ENCODE data around the gene HMSD. TPM values are rescaled to one million over a fixed set of nuclear protein-coding genes. Genes with fewer than 3 reads are reported as not detected.

HMSD gene
- total RNA-seq, 1 experiment from 2014 or later, result 3.0 TPM

DNA sequence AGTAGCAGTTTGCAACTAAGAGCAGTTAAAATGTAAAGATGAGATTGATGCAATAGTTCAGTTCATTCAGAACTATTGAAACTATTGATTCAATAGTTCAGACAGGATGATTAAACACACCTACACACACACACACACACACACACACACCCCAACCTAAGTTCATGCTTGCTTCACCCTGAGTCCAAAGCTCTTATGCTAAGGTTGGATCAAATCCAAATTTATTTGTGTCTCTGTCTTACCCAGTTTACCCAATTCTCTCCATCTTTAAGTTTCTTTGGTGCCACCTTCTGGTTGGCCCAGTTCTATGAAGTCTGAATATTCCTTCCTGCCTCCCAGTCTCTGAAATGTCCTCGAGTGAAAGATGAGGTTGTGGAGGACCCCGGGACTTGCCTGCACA, 25.9 kb downstream of the HMSD start:
- POLR2A ChIA-PET, result no interaction called here

DNA sequence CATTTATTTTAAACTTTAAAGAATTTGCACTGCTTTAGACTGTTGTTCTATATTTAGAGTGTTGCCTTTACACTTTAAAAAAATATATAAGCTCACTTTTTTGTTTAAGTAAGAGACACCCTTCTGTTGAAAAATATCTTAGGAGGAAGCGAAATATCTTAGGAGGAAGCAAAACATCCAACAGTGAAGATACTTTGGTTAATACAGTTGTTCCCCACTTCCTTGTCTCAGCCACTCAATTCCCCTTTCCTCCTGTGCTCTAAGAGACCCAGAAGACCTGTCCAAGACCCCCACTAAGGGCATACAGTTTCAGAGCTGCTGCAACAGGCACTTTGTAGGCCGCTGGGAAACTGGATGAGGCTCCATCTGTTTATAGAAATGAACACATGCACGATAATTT, 26.5 kb downstream of the HMSD start:
- no peak for DNase-seq (ENCODE audit: low spot score)
- no peak for ATAC-seq
- H3K4me3 Mint-ChIP-seq, result no peak overlapping the region
- peaks cover 18% of the 10 kb centered on the region for H3K4me1 Mint-ChIP-seq
- H3K9me3 Mint-ChIP-seq, result no peaks in the 10 kb centered on the region
- no peaks in the 10 kb centered on the region for H3K36me3 Mint-ChIP-seq
- ChIA-PET CTCF (interaction anchor here (1.2 to 2.5 kb wide), 3 partner anchors 9 to 39 kb away, joined by 3 to 11 read pairs (median 5); no protein-coding TSS in a partner anchor), POLR2A (no interaction called here)
- TF ChIP-seq GRHL2 (CRISPR knock-in tag; IDR thresholded peaks at IDR 0.05; ENCODE audit: insufficient replicate concordance, severe bottlenecking) (no peak), TP53 (CRISPR knock-in tag; IDR thresholded peaks at IDR 0.05) (no peak), FOXK1 (CRISPR knock-in tag; IDR thresholded peaks at IDR 0.05) (no peak)
- peaks cover 86% of the 10 kb centered on the region for H3K27me3 Mint-ChIP-seq (ENCODE audit: low read depth)
- H3K27ac Mint-ChIP-seq, result no peak overlapping the region

More for the DNA sequence above, 25.9 kb downstream of the HMSD start:
- H3K4me3 Mint-ChIP-seq, result no peak overlapping the region
- H3K9me3 Mint-ChIP-seq, result no peaks in the 10 kb centered on the region
- no peaks in the 10 kb centered on the region for H3K36me3 Mint-ChIP-seq
- no peak for DNase-seq (ENCODE audit: low spot score)
- no peak overlapping the region for H3K27ac Mint-ChIP-seq
- peaks cover 83% of the 10 kb centered on the region for H3K27me3 Mint-ChIP-seq (ENCODE audit: low read depth)
- CTCF ChIA-PET, result interaction anchor here (1.2 to 2.5 kb wide), 3 partner anchors 10 to 38 kb away, joined by 3 to 11 read pairs (median 5); no protein-coding TSS in a partner anchor
- ATAC-seq, result no peak
- TF ChIP-seq, protein P1, sequence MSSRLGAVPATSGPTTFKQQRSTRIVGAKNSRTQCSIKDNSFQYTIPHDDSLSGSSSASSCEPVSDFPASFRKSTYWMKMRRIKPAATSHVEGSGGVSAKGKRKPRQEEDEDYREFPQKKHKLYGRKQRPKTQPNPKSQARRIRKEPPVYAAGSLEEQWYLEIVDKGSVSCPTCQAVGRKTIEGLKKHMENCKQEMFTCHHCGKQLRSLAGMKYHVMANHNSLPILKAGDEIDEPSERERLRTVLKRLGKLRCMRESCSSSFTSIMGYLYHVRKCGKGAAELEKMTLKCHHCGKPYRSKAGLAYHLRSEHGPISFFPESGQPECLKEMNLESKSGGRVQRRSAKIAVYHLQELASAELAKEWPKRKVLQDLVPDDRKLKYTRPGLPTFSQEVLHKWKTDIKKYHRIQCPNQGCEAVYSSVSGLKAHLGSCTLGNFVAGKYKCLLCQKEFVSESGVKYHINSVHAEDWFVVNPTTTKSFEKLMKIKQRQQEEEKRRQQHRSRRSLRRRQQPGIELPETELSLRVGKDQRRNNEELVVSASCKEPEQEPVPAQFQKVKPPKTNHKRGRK (CRISPR knock-in tag; IDR thresholded peaks at IDR 0.05; ENCODE audit: borderline replicate concordance), result 0 out of 2 replicates have a peak, but pooled peaks have one; percentile 60
- TF ChIP-seq, protein P2, sequence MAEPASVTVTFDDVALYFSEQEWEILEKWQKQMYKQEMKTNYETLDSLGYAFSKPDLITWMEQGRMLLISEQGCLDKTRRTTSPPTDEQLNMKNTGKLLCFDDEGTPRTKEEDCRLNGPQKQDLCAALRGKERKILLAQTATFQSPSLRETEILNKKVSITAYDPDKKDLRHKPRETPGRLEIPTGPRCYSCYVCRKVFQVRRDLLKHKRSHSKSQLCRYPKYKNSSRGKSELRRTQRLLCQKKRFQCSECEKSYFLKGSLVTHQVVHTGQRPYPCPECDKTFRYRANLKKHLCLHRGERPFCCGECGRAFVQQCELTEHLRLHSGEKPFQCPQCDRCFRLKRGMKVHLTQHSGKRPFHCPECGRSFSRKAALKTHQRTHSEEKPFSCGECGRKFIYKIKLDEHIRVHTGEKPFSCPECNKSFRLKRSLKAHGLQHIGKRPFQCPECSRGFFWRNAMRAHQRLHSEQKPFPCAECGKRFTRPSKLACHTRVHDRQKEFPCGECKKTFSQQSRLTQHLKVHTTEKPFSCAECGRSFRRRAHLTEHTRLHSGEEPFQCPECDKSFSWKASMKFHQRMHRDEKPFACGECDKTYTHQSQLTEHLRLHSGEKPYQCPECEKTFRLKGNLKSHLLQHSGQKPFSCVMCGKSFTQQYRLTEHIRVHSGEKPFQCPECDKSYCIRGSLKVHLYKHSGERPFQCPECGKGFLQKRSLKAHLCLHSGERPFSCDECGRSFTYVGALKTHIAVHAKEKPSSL (CRISPR knock-in tag; conservative IDR thresholded peaks at IDR 0.05), result no peak
- H3K4me1 Mint-ChIP-seq, result peaks cover 15% of the 10 kb centered on the region

DNA sequence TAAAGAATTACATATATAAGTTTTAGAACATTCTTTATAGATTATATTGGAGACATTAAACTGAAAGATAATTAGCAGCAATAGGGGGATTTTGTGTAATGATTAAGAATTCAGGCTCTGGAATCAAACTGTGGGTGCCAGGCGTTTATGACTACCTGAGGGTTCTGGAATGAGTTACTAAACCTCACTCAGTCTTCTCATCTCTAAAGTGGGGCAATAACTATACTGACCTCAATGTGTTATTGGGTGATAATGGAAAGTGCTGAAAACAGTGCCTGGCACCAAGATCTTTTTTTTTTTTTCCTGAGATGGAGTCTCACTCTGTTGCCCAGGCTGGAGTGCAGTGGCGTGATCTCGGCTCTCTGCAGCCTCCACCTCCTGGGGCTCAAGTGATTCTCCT, 27.9 kb downstream of the HMSD start:
- ChIA-PET CTCF (interaction anchor here (1.7 to 2.5 kb wide), 2 partner anchors 14 kb away, joined by 3 to 11 read pairs; no protein-coding TSS in a partner anchor), POLR2A (interaction anchor here (0.6 kb wide), 1 partner anchor 62 kb away, joined by 5 read pairs; no protein-coding TSS in a partner anchor)
- Mint-ChIP-seq H3K4me1 (peaks cover 9% of the 10 kb centered on the region), H3K27ac (no peak overlapping the region), H3K9me3 (no peaks in the 10 kb centered on the region), H3K27me3 (ENCODE audit: low read depth) (peaks cover 88% of the 10 kb centered on the region), H3K36me3 (no peaks in the 10 kb centered on the region), H3K4me3 (no peak overlapping the region)
- no peak for ATAC-seq
- TF ChIP-seq, protein P3, sequence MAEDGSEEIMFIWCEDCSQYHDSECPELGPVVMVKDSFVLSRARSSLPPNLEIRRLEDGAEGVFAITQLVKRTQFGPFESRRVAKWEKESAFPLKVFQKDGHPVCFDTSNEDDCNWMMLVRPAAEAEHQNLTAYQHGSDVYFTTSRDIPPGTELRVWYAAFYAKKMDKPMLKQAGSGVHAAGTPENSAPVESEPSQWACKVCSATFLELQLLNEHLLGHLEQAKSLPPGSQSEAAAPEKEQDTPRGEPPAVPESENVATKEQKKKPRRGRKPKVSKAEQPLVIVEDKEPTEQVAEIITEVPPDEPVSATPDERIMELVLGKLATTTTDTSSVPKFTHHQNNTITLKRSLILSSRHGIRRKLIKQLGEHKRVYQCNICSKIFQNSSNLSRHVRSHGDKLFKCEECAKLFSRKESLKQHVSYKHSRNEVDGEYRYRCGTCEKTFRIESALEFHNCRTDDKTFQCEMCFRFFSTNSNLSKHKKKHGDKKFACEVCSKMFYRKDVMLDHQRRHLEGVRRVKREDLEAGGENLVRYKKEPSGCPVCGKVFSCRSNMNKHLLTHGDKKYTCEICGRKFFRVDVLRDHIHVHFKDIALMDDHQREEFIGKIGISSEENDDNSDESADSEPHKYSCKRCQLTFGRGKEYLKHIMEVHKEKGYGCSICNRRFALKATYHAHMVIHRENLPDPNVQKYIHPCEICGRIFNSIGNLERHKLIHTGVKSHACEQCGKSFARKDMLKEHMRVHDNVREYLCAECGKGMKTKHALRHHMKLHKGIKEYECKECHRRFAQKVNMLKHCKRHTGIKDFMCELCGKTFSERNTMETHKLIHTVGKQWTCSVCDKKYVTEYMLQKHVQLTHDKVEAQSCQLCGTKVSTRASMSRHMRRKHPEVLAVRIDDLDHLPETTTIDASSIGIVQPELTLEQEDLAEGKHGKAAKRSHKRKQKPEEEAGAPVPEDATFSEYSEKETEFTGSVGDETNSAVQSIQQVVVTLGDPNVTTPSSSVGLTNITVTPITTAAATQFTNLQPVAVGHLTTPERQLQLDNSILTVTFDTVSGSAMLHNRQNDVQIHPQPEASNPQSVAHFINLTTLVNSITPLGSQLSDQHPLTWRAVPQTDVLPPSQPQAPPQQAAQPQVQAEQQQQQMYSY (CRISPR knock-in tag; IDR thresholded peaks at IDR 0.05), result no peak
- TF ChIP-seq EMX1 (CRISPR knock-in tag; IDR thresholded peaks at IDR 0.05), result no peak
- TF ChIP-seq CREM (CRISPR knock-in tag; IDR thresholded peaks at IDR 0.05), result no peak
- TF ChIP-seq, protein P4, sequence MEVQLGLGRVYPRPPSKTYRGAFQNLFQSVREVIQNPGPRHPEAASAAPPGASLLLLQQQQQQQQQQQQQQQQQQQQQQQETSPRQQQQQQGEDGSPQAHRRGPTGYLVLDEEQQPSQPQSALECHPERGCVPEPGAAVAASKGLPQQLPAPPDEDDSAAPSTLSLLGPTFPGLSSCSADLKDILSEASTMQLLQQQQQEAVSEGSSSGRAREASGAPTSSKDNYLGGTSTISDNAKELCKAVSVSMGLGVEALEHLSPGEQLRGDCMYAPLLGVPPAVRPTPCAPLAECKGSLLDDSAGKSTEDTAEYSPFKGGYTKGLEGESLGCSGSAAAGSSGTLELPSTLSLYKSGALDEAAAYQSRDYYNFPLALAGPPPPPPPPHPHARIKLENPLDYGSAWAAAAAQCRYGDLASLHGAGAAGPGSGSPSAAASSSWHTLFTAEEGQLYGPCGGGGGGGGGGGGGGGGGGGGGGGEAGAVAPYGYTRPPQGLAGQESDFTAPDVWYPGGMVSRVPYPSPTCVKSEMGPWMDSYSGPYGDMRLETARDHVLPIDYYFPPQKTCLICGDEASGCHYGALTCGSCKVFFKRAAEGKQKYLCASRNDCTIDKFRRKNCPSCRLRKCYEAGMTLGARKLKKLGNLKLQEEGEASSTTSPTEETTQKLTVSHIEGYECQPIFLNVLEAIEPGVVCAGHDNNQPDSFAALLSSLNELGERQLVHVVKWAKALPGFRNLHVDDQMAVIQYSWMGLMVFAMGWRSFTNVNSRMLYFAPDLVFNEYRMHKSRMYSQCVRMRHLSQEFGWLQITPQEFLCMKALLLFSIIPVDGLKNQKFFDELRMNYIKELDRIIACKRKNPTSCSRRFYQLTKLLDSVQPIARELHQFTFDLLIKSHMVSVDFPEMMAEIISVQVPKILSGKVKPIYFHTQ (CRISPR knock-in tag; IDR thresholded peaks at IDR 0.05), result no peak
- TF ChIP-seq, protein P5, sequence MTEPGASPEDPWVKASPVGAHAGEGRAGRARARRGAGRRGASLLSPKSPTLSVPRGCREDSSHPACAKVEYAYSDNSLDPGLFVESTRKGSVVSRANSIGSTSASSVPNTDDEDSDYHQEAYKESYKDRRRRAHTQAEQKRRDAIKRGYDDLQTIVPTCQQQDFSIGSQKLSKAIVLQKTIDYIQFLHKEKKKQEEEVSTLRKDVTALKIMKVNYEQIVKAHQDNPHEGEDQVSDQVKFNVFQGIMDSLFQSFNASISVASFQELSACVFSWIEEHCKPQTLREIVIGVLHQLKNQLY (CRISPR knock-in tag; IDR thresholded peaks at IDR 0.05), result no peak
- TF ChIP-seq, protein P6, sequence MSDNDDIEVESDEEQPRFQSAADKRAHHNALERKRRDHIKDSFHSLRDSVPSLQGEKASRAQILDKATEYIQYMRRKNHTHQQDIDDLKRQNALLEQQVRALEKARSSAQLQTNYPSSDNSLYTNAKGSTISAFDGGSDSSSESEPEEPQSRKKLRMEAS (CRISPR knock-in tag; IDR thresholded peaks at IDR 0.05), result no peak
- TF ChIP-seq, protein P7, sequence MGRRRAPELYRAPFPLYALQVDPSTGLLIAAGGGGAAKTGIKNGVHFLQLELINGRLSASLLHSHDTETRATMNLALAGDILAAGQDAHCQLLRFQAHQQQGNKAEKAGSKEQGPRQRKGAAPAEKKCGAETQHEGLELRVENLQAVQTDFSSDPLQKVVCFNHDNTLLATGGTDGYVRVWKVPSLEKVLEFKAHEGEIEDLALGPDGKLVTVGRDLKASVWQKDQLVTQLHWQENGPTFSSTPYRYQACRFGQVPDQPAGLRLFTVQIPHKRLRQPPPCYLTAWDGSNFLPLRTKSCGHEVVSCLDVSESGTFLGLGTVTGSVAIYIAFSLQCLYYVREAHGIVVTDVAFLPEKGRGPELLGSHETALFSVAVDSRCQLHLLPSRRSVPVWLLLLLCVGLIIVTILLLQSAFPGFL (CRISPR knock-in tag; IDR thresholded peaks at IDR 0.05; ENCODE audit: borderline replicate concordance), result no peak
- TF ChIP-seq FOXJ3 (CRISPR knock-in tag; IDR thresholded peaks at IDR 0.05; ENCODE audit: borderline replicate concordance), result no peak
- TF ChIP-seq, protein P8, sequence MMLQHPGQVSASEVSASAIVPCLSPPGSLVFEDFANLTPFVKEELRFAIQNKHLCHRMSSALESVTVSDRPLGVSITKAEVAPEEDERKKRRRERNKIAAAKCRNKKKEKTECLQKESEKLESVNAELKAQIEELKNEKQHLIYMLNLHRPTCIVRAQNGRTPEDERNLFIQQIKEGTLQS (CRISPR knock-in tag; conservative IDR thresholded peaks at IDR 0.05), result no peak
- DNase-seq (ENCODE audit: low spot score), result no peak
